Testis (tissue), 2 donors: ENCODE results near the gene PDE6B.

ENCODE experiments used
- CTCF ChIP-seq, 3 experiments: fragments of 450-650 bp in 2 of 3; fragments of 200-600 bp in 1 of 3; sonication (generic) in 1 of 3; IDR thresholded peaks; one replicate each; pipeline ENCODE4 v1.5.1; 2016 to 2019; ENCODE audit warnings: antibody characterized with exemption in 3 of 3, mild to moderate bottlenecking in 2 of 3, moderate library complexity in 1 of 3
- POLR2A ChIP-seq: fragments of 450-650 bp; IDR thresholded peaks from one replicate; pipeline ENCODE4 v1.6.1; 2017; ENCODE audit warnings: antibody characterized with exemption, mild to moderate bottlenecking, moderate library complexity

GRCh38 chr4:633976-634598, 8.7 kb downstream of the PDE6B start:
- no peak for TF ChIP-seq CTCF (IDR thresholded peaks at IDR 0.05)
- no peak for TF ChIP-seq POLR2A
